ENCODE data around the gene MAB21L4.

GRCh38 chr2:240898731-240899467, 2.9 kb upstream of the MAB21L4 start:
- TF ChIP-seq POLR2AphosphoS5 (IDR thresholded peaks at IDR 0.05; ENCODE audit: borderline replicate concordance, low read depth, low read length) = no peak
- TF ChIP-seq EZH2 (IDR thresholded peaks at IDR 0.05) = no peak
